LNCaP clone FGC (cell line): ENCODE measurements around the gene PRUNE2.

Experiments
- DNase-seq: peaks from one replicate; pipeline ENCODE4 v3.0.0-alpha.2; 2011; ENCODE audit warnings: low read depth
- H3K4me3 ChIP-seq: 2 replicates; pipeline ENCODE4 v1.5.1; 2011; ENCODE audit warnings: mild to moderate bottlenecking, low read depth, low read length, control low read depth
- CTCF ChIP-seq: IDR thresholded peaks from 2 replicates; pipeline ENCODE4 v1.5.1; 2012; ENCODE audit warnings: mild to moderate bottlenecking; ENCODE audit not compliant: control insufficient read depth, insufficient read depth; ENCODE audit errors: extremely low read depth

Gene PRUNE2

GRCh38 chr9:76581731-76582130 is 324.2 kb downstream of the PRUNE2 start:
- TF ChIP-seq CTCF = no peak
- no peak for DNase-seq
- no peak overlapping the region for H3K4me3 ChIP-seq

GRCh38 chr9:76580820-76581219 is 325.1 kb downstream of the PRUNE2 start:
- H3K4me3 ChIP-seq = no peak overlapping the region
- no peak for DNase-seq
- no peak for TF ChIP-seq CTCF

GRCh38 chr9:76580188-76580587 is 325.7 kb downstream of the PRUNE2 start:
- H3K4me3 ChIP-seq = no peak overlapping the region
- no peak for DNase-seq
- no peak for TF ChIP-seq CTCF

- no peak for TF ChIP-seq CTCF
- no peak overlapping the region for H3K4me3 ChIP-seq
- DNase-seq = no peak
Observed at GRCh38 chr9:76576344-76576743, 329.6 kb downstream of the PRUNE2 start.

- TF ChIP-seq CTCF = no peak
Observed at GRCh38 chr9:76575761-76576160, 330.2 kb downstream of the PRUNE2 start.

GRCh38 chr9:76573905-76574760 is 331.8 kb downstream of the PRUNE2 start:
- DNase-seq = no peak

More at GRCh38 chr9:76575761-76576160, 330.2 kb downstream of the PRUNE2 start:
- no peak overlapping the region for H3K4me3 ChIP-seq
- no peak for DNase-seq

More at GRCh38 chr9:76573905-76574760, 331.8 kb downstream of the PRUNE2 start:
- TF ChIP-seq CTCF = no peak
- no peak overlapping the region for H3K4me3 ChIP-seq
